HepG2 (cell line): ENCODE data around the gene TMEM223. TPM values are rescaled to one million over a fixed set of nuclear protein-coding genes. Genes with fewer than 3 reads are reported as not detected.
A peak's percentile ranks its signal among the peaks of the same experiment; 100 is the strongest.

ENCODE experiments used
- CHD4 ChIP-seq: fragments of 200-600 bp; sonication (generic); IDR thresholded peaks from 2 replicates; pipeline ENCODE4 v1.7.0; 2017; ENCODE audit warnings: mild to moderate bottlenecking, low read length, borderline replicate concordance
- ETV6 ChIP-seq: sonication (generic); formaldehyde crosslinking; conservative IDR thresholded peaks from 2 replicates; pipeline ENCODE4 v1.4.0; 2020; ENCODE audit warnings: missing genetic modification reagents
- FOXJ3 ChIP-seq: sonication (generic); formaldehyde crosslinking; IDR thresholded peaks from 2 replicates; pipeline ENCODE4 v1.4.0; 2020; ENCODE audit warnings: missing genetic modification reagents, mild to moderate bottlenecking, borderline replicate concordance
- ISX ChIP-seq: sonication (generic); formaldehyde crosslinking; conservative IDR thresholded peaks from 2 replicates; pipeline ENCODE4 v1.5.0; 2020; ENCODE audit warnings: missing genetic modification reagents
- KDM4B ChIP-seq: sonication (generic); formaldehyde crosslinking; IDR thresholded peaks from 2 replicates; pipeline ENCODE4 v1.4.0; 2020; ENCODE audit warnings: missing genetic modification reagents
- POLR2A ChIP-seq, 2 experiments: IDR thresholded peaks; 2 replicates each; pipeline ENCODE4 v1.6.1; 2011; ENCODE audit warnings: low read depth in 2 of 2, low read length in 2 of 2, mild to moderate bottlenecking in 1 of 2, moderate library complexity in 1 of 2; ENCODE audit not compliant: insufficient read depth in 1 of 2
- RFXAP ChIP-seq: sonication (generic); formaldehyde crosslinking; IDR thresholded peaks from 2 replicates; pipeline ENCODE4 v1.4.0; 2020; ENCODE audit warnings: missing genetic modification reagents, borderline replicate concordance
- SRSF9 ChIP-seq: fragments of 200-400 bp; formaldehyde crosslinking; IDR thresholded peaks from 2 replicates; pipeline ENCODE4 v1.6.1; 2018; ENCODE audit warnings: borderline replicate concordance, mild to moderate bottlenecking, low read depth, low read length; ENCODE audit not compliant: insufficient read depth, poor library complexity, severe bottlenecking
- TBX2 ChIP-seq: sonication (generic); formaldehyde crosslinking; IDR thresholded peaks from 2 replicates; pipeline ENCODE4 v1.5.0; 2020; ENCODE audit warnings: missing genetic modification reagents, mild to moderate bottlenecking, borderline replicate concordance
- XBP1 ChIP-seq: sonication (generic); formaldehyde crosslinking; IDR thresholded peaks from 2 replicates; pipeline ENCODE4 v1.5.0; 2020; ENCODE audit warnings: missing genetic modification reagents
- ZEB1 ChIP-seq: IDR thresholded peaks from 2 replicates; pipeline ENCODE4 v1.6.1; 2012; ENCODE audit warnings: mild to moderate bottlenecking, low read depth, inconsistent platforms; ENCODE audit not compliant: insufficient replicate concordance
- ZFP36L2 ChIP-seq: sonication (generic); formaldehyde crosslinking; IDR thresholded peaks from 2 replicates; pipeline ENCODE4 v1.4.0; 2020; ENCODE audit warnings: missing genetic modification reagents
- ZNF367 ChIP-seq: sonication (generic); formaldehyde crosslinking; IDR thresholded peaks from 2 replicates; pipeline ENCODE4 v1.4.0; 2020; ENCODE audit warnings: missing genetic modification reagents, borderline replicate concordance
- ZNF564 ChIP-seq: sonication (generic); formaldehyde crosslinking; IDR thresholded peaks from 2 replicates; pipeline ENCODE4 v1.8.1; 2023; ENCODE audit warnings: mild to moderate bottlenecking, missing genetic modification reagents
- ZSCAN21 ChIP-seq: sonication (generic); formaldehyde crosslinking; IDR thresholded peaks from 2 replicates; pipeline ENCODE4 v1.8.0; 2022; ENCODE audit warnings: mild to moderate bottlenecking, missing genetic modification reagents, moderate library complexity, borderline replicate concordance
- polyA plus RNA-seq, 8 experiments: library from polyadenylated mRNA; depleted of rRNA in 3 of 8; stranded (reverse) in 7 of 8; unstranded in 1 of 8; fragments of >200 nt; fragmentation: Illumina TruSeq in 4 of 8; extraction: Trizol in 4 of 8; gene quantifications; 2 replicates each; pipeline versions ENCODE4 v1.2.1 to v1.2.3, GENCODE V29; 2011 to 2016; ENCODE audit warnings: low read depth in 4 of 8, missing spikeins in 1 of 8, mixed read lengths in 1 of 8; ENCODE audit not compliant: insufficient read depth in 1 of 8
- total RNA-seq, 5 experiments: library from RNA; depleted of rRNA; stranded (reverse); fragments of >200 nt; fragmentation: Illumina TruSeq; extraction: Trizol; gene quantifications; 2 replicates each; pipeline ENCODE4 v1.2.3, GENCODE V29; 2016; ENCODE audit warnings: low read depth in 1 of 5
- TF ChIP-seq, protein P1 (sequence below): sonication (generic); formaldehyde crosslinking; IDR thresholded peaks from 2 replicates; pipeline ENCODE4 v1.5.0; 2020; ENCODE audit warnings: missing genetic modification reagents
- TF ChIP-seq, protein P2 (sequence below): sonication (generic); formaldehyde crosslinking; IDR thresholded peaks from 2 replicates; pipeline ENCODE4 v1.8.0; 2022; ENCODE audit warnings: low read depth, missing genetic modification reagents
- TF ChIP-seq, protein P3 (sequence below): sonication (generic); formaldehyde crosslinking; IDR thresholded peaks from 2 replicates; pipeline ENCODE4 v1.4.0; 2020; ENCODE audit warnings: missing genetic modification reagents

The TMEM223 gene
- total and polyA plus RNA-seq, 2 of the 13 experiments (the other 11 are each of a cell fraction or from before 2014, with no cell fraction given), result 19.5 to 24.9 TPM

DNA sequence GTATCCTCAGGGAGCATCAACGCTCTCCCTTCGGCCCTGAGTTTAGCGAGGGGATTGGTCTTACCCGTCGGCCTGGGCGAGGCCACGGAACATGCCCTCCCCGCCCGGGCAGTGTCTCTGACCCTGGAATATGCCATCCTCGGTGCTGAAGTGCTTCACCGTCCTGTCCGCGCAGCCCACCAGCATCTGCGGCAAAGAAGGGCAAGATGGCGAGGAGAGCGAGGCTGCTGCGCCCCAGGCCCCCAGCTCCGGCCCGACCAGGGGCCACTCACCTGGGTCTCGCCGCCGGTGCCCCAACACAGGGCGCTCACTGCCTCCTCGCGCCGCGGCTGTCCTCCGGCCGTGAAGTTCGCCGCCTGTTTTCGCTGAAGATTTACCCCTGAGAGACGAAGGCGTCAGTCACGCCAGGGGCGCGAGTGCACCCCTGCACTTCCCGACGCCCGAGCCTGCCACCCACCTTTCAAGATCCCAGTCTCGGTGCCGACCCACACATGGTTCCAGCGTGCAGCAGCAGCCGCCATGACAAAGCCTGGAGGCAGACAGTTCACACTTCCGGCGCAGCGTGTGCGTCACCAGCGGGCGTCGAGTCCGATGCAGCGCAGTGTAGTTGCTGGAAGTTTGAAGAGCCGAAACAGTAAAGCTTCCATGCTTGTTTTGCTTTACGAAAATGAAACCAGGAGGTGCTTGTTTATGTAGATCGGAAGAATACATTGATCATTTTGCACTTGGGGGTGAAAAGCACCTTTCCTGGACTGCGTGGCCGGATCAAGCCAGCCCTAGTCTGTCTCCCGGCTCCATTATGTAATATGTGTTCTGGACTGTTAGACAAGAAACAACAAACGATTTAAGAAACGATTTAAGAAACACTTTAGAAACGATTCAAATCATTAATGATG lies 47.5 kb upstream of the TMEM223 start, which contains the start of gene WDR74 (continued):
- TF ChIP-seq, protein P1, sequence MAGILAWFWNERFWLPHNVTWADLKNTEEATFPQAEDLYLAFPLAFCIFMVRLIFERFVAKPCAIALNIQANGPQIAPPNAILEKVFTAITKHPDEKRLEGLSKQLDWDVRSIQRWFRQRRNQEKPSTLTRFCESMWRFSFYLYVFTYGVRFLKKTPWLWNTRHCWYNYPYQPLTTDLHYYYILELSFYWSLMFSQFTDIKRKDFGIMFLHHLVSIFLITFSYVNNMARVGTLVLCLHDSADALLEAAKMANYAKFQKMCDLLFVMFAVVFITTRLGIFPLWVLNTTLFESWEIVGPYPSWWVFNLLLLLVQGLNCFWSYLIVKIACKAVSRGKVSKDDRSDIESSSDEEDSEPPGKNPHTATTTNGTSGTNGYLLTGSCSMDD (CRISPR knock-in tag), result no peak
- TF ChIP-seq POLR2A (IDR thresholded peaks at IDR 0.05; ENCODE audit: insufficient read depth in 1 of 2, low read depth in 2 of 2, low read length in 2 of 2) (peak; percentile 90 to 94), TBX2 (peak; percentile 80), ZEB1 (peak; percentile 59), ZSCAN21 (CRISPR knock-in tag) (no peak; the same call in 1 of the 2 replicates), ZNF367 (CRISPR knock-in tag) (no peak), ZFP36L2 (CRISPR knock-in tag) (no peak), ISX (no peak), SRSF9 (no peak), CHD4 (no peak), KDM4B (peak; percentile 90; the same call in 1 of the 2 replicates), FOXJ3 (CRISPR knock-in tag) (no peak), RFXAP (CRISPR knock-in tag) (peak; percentile 89; the same call in 1 of the 2 replicates), ETV6 (CRISPR knock-in tag) (peak; percentile 55; the same call in 1 of the 2 replicates), XBP1 (CRISPR knock-in tag) (no peak), ZNF564 (CRISPR knock-in tag) (0 out of 2 replicates have a peak, but pooled peaks have one; percentile 11)
- TF ChIP-seq, protein P2, sequence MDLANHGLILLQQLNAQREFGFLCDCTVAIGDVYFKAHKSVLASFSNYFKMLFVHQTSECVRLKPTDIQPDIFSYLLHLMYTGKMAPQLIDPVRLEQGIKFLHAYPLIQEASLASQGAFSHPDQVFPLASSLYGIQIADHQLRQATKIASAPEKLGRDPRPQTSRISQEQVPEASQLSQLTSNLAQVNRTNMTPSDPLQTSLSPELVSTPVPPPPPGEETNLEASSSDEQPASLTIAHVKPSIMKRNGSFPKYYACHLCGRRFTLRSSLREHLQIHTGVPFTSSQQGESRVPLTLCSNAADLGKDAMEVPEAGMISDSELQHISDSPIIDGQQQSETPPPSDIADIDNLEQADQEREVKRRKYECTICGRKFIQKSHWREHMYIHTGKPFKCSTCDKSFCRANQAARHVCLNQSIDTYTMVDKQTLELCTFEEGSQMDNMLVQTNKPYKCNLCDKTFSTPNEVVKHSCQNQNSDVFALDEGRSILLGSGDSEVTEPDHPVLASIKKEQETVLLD (CRISPR knock-in tag), result 0 out of 2 replicates have a peak, but pooled peaks have one; percentile 56
- TF ChIP-seq, protein P3, sequence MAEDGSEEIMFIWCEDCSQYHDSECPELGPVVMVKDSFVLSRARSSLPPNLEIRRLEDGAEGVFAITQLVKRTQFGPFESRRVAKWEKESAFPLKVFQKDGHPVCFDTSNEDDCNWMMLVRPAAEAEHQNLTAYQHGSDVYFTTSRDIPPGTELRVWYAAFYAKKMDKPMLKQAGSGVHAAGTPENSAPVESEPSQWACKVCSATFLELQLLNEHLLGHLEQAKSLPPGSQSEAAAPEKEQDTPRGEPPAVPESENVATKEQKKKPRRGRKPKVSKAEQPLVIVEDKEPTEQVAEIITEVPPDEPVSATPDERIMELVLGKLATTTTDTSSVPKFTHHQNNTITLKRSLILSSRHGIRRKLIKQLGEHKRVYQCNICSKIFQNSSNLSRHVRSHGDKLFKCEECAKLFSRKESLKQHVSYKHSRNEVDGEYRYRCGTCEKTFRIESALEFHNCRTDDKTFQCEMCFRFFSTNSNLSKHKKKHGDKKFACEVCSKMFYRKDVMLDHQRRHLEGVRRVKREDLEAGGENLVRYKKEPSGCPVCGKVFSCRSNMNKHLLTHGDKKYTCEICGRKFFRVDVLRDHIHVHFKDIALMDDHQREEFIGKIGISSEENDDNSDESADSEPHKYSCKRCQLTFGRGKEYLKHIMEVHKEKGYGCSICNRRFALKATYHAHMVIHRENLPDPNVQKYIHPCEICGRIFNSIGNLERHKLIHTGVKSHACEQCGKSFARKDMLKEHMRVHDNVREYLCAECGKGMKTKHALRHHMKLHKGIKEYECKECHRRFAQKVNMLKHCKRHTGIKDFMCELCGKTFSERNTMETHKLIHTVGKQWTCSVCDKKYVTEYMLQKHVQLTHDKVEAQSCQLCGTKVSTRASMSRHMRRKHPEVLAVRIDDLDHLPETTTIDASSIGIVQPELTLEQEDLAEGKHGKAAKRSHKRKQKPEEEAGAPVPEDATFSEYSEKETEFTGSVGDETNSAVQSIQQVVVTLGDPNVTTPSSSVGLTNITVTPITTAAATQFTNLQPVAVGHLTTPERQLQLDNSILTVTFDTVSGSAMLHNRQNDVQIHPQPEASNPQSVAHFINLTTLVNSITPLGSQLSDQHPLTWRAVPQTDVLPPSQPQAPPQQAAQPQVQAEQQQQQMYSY (CRISPR knock-in tag), result no peak
